Cortex of kidney (tissue), 1 donor: ENCODE results near the gene DMRT2.

Experiments used
- DNase-seq: peaks from one replicate; lab custom pipeline; 2025; lab: John Stamatoyannopoulos, UW

DMRT2 gene

GRCh38 chr9:1096155-1096964 lies 46.2 kb downstream of the DMRT2 start:
- DNase-seq = no peak

- no peak for DNase-seq
Observed at GRCh38 chr9:1098551-1098950, 48.4 kb downstream of the DMRT2 start.

- DNase-seq = no peak
Observed at GRCh38 chr9:1100201-1100600, 50.0 kb downstream of the DMRT2 start.

GRCh38 chr9:1100945-1101344 lies 50.8 kb downstream of the DMRT2 start:
- DNase-seq = no peak

- no peak for DNase-seq
Observed at GRCh38 chr9:1101846-1102641, 51.9 kb downstream of the DMRT2 start.

GRCh38 chr9:1102642-1102970 lies 52.4 kb downstream of the DMRT2 start:
- DNase-seq = no peak
